ENCODE results near the gene CEP152.

Gene CEP152

GRCh38 chr15:48774484-48774883 lies 36.4 kb downstream of the CEP152 start:
- Histone ChIP-seq H3K27me3 (ENCODE audit: low read depth, low read length) (no peaks in the 10 kb centered on the region), H3K4me3 (ENCODE audit: low read depth in 1 of 2, low read length in 2 of 2) (no peak overlapping the region), H3K4me1 (ENCODE audit: control insufficient read depth in 1 of 2, insufficient read depth in 2 of 2, low read length in 2 of 2) (no peaks in the 10 kb centered on the region), H3K27ac (ENCODE audit: low read length) (no peak overlapping the region), H3K9me3 (ENCODE audit: control insufficient read depth in 1 of 2, low read length in 2 of 2) (no peaks in the 10 kb centered on the region), H3K36me3 (ENCODE audit: control insufficient read depth in 1 of 2, insufficient read depth in 2 of 2, low read length in 2 of 2) (no peaks in the 10 kb centered on the region)

GRCh38 chr15:48766196-48766595 lies 44.7 kb downstream of the CEP152 start:
- H3K4me1 ChIP-seq (ENCODE audit: control insufficient read depth in 1 of 2, insufficient read depth in 2 of 2, low read length in 2 of 2), result no peaks in the 10 kb centered on the region
- H3K36me3 ChIP-seq (ENCODE audit: control insufficient read depth in 1 of 2, insufficient read depth in 2 of 2, low read length in 2 of 2), result no peaks in the 10 kb centered on the region
- H3K9me3 ChIP-seq (ENCODE audit: control insufficient read depth in 1 of 2, low read length in 2 of 2), result no peaks in the 10 kb centered on the region
- no peaks in the 10 kb centered on the region for H3K27me3 ChIP-seq (ENCODE audit: low read depth, low read length)
- H3K4me3 ChIP-seq (ENCODE audit: low read depth in 1 of 2, low read length in 2 of 2), result no peak overlapping the region
- H3K27ac ChIP-seq (ENCODE audit: low read length), result no peak overlapping the region

DNA sequence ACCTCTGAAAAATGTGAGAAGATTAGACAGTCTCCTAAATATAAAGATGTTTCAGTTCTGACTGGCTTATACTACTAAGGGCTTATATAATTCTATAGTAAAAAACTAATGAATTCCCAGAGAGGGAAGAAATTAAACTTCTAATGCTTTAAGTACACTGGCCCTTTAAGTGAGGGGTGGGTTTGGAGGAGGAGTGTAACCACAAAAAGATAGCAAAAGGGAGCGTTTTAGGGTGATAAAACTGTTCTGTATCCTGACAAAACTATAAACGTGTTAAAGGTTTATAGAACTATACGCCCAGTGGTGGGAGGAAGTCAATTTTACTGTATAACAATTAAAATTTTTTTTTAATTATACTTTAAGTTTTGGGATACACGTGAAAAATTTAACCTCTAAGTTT lies 45.8 kb downstream of the CEP152 start:
- Histone ChIP-seq H3K36me3 (ENCODE audit: control insufficient read depth in 1 of 2, insufficient read depth in 2 of 2, low read length in 2 of 2) (peaks cover 0 to 1% of the 10 kb centered on the region in 2 donors), H3K4me3 (ENCODE audit: low read depth in 1 of 2, low read length in 2 of 2) (no peak overlapping the region), H3K9me3 (ENCODE audit: control insufficient read depth in 1 of 2, low read length in 2 of 2) (no peaks in the 10 kb centered on the region), H3K4me1 (ENCODE audit: control insufficient read depth in 1 of 2, insufficient read depth in 2 of 2, low read length in 2 of 2) (no peaks in the 10 kb centered on the region), H3K27ac (ENCODE audit: low read length) (no peak overlapping the region), H3K27me3 (ENCODE audit: low read depth, low read length) (no peaks in the 10 kb centered on the region)

GRCh38 chr15:48761393-48762158 lies 49.3 kb downstream of the CEP152 start:
- Histone ChIP-seq H3K4me3 (ENCODE audit: low read depth in 1 of 2, low read length in 2 of 2) (no peak overlapping the region), H3K36me3 (ENCODE audit: control insufficient read depth in 1 of 2, insufficient read depth in 2 of 2, low read length in 2 of 2) (peaks cover 0 to 7% of the 10 kb centered on the region in 2 donors), H3K27me3 (ENCODE audit: low read depth, low read length) (no peaks in the 10 kb centered on the region), H3K4me1 (ENCODE audit: control insufficient read depth in 1 of 2, insufficient read depth in 2 of 2, low read length in 2 of 2) (no peaks in the 10 kb centered on the region), H3K27ac (ENCODE audit: low read length) (no peak overlapping the region), H3K9me3 (ENCODE audit: control insufficient read depth in 1 of 2, low read length in 2 of 2) (no peaks in the 10 kb centered on the region)

GRCh38 chr15:48759921-48760320 lies 50.9 kb downstream of the CEP152 start:
- Histone ChIP-seq H3K27ac (ENCODE audit: low read length) (no peak overlapping the region), H3K9me3 (ENCODE audit: control insufficient read depth in 1 of 2, low read length in 2 of 2) (no peaks in the 10 kb centered on the region), H3K4me3 (ENCODE audit: low read depth in 1 of 2, low read length in 2 of 2) (no peak overlapping the region), H3K27me3 (ENCODE audit: low read depth, low read length) (no peaks in the 10 kb centered on the region), H3K36me3 (ENCODE audit: control insufficient read depth in 1 of 2, insufficient read depth in 2 of 2, low read length in 2 of 2) (peaks cover 0 to 7% of the 10 kb centered on the region in 2 donors), H3K4me1 (ENCODE audit: control insufficient read depth in 1 of 2, insufficient read depth in 2 of 2, low read length in 2 of 2) (no peaks in the 10 kb centered on the region)

- Histone ChIP-seq H3K9me3 (ENCODE audit: control insufficient read depth in 1 of 2, low read length in 2 of 2) (no peaks in the 10 kb centered on the region), H3K36me3 (ENCODE audit: control insufficient read depth in 1 of 2, insufficient read depth in 2 of 2, low read length in 2 of 2) (peaks cover 0 to 7% of the 10 kb centered on the region in 2 donors), H3K27me3 (ENCODE audit: low read depth, low read length) (no peaks in the 10 kb centered on the region), H3K4me1 (ENCODE audit: control insufficient read depth in 1 of 2, insufficient read depth in 2 of 2, low read length in 2 of 2) (no peaks in the 10 kb centered on the region), H3K4me3 (ENCODE audit: low read depth in 1 of 2, low read length in 2 of 2) (no peak overlapping the region), H3K27ac (ENCODE audit: low read length) (no peak overlapping the region)
These were observed 53.2 kb downstream of the CEP152 start for GRCh38 chr15:48757661-48758060.

DNA sequence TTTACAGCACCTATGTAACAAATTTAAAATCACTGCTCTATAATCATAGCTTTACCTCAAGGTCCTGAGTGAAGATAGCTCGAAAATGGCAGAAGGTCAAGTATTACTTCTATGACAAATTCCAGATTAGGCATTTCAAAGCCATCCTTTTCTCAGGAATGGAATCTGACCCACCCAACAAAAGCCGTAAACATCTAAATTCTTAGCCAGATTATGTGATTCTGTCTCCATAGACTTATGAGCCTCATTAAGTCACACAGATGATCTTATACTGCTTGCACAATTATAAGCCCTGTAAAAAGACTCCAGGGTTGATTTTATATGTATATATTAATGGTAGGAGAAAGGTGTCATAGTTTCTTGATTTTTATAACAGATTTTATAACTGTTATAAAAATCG lies 56.9 kb downstream of the CEP152 start:
- no peaks in the 10 kb centered on the region for H3K9me3 ChIP-seq (ENCODE audit: control insufficient read depth in 1 of 2, low read length in 2 of 2)
- H3K27me3 ChIP-seq (ENCODE audit: low read depth, low read length), result no peaks in the 10 kb centered on the region
- no peaks in the 10 kb centered on the region for H3K4me1 ChIP-seq (ENCODE audit: control insufficient read depth in 1 of 2, insufficient read depth in 2 of 2, low read length in 2 of 2)
- H3K27ac ChIP-seq (ENCODE audit: low read length), result no peak overlapping the region
- H3K4me3 ChIP-seq (ENCODE audit: low read depth in 1 of 2, low read length in 2 of 2), result no peak overlapping the region
- H3K36me3 ChIP-seq (ENCODE audit: control insufficient read depth in 1 of 2, insufficient read depth in 2 of 2, low read length in 2 of 2), result peaks cover 0 to 3% of the 10 kb centered on the region in 2 donors

GRCh38 chr15:48751595-48751994 lies 59.3 kb downstream of the CEP152 start:
- Histone ChIP-seq H3K27me3 (ENCODE audit: low read depth, low read length) (no peaks in the 10 kb centered on the region), H3K36me3 (ENCODE audit: control insufficient read depth in 1 of 2, insufficient read depth in 2 of 2, low read length in 2 of 2) (peaks cover 0 to 11% of the 10 kb centered on the region in 2 donors), H3K4me3 (ENCODE audit: low read depth in 1 of 2, low read length in 2 of 2) (no peak overlapping the region), H3K9me3 (ENCODE audit: control insufficient read depth in 1 of 2, low read length in 2 of 2) (no peaks in the 10 kb centered on the region), H3K27ac (ENCODE audit: low read length) (no peak overlapping the region), H3K4me1 (ENCODE audit: control insufficient read depth in 1 of 2, insufficient read depth in 2 of 2, low read length in 2 of 2) (no peaks in the 10 kb centered on the region)

DNA sequence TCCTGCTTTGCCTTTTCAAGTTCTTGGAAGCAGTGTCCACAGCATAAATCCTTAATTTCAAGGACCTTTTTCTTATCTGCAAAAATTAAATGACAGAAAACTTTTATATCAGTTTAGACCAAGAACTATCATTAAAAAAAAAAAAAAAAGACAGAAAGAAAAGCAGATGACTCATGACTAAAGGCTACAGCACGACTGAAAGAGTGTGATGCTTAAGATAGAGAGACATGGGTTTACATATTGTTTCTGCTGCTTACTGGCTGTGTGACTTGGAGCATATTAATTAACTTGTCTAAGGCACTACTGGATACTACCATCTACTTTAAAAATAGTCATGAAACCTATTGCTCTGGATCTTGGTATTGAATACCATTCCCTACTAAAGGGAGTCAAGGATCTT lies 62.3 kb downstream of the CEP152 start:
- Histone ChIP-seq H3K27me3 (ENCODE audit: low read depth, low read length) (no peaks in the 10 kb centered on the region), H3K4me1 (ENCODE audit: control insufficient read depth in 1 of 2, insufficient read depth in 2 of 2, low read length in 2 of 2) (no peaks in the 10 kb centered on the region), H3K4me3 (ENCODE audit: low read depth in 1 of 2, low read length in 2 of 2) (no peak overlapping the region), H3K9me3 (ENCODE audit: control insufficient read depth in 1 of 2, low read length in 2 of 2) (no peaks in the 10 kb centered on the region), H3K36me3 (ENCODE audit: control insufficient read depth in 1 of 2, insufficient read depth in 2 of 2, low read length in 2 of 2) (peaks cover 0 to 11% of the 10 kb centered on the region in 2 donors), H3K27ac (ENCODE audit: low read length) (no peak overlapping the region)

DNA sequence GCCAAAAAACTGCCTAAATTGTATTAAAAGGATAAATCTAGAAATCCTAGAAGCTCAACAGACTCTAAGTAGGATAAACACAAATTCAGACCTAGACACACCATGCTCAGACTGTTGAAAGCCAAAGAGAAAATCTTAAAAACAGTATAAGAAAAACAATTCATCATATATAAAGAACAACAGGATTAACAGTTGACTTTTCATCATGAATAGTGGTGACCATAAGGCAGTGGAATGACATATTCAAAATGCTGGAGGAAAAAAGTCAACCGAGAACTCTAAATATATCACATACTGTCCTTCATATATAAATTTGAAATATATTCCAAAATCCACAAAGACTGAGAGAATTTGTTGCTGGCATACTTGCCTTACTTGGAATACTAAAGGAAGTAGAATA lies 77.3 kb downstream of the CEP152 start:
- H3K27me3 ChIP-seq (ENCODE audit: low read depth, low read length), result no peaks in the 10 kb centered on the region
- peaks cover 4 to 10% of the 10 kb centered on the region in 2 donors for H3K36me3 ChIP-seq (ENCODE audit: control insufficient read depth in 1 of 2, insufficient read depth in 2 of 2, low read length in 2 of 2)
- H3K4me1 ChIP-seq (ENCODE audit: control insufficient read depth in 1 of 2, insufficient read depth in 2 of 2, low read length in 2 of 2), result no peaks in the 10 kb centered on the region
- H3K4me3 ChIP-seq (ENCODE audit: low read depth in 1 of 2, low read length in 2 of 2), result no peak overlapping the region
- peaks cover 6 to 12% of the 10 kb centered on the region in 2 donors for H3K9me3 ChIP-seq (ENCODE audit: control insufficient read depth in 1 of 2, low read length in 2 of 2)
- no peak overlapping the region for H3K27ac ChIP-seq (ENCODE audit: low read length)

- Histone ChIP-seq H3K27me3 (ENCODE audit: low read depth, low read length) (no peaks in the 10 kb centered on the region), H3K36me3 (ENCODE audit: control insufficient read depth in 1 of 2, insufficient read depth in 2 of 2, low read length in 2 of 2) (no peaks in the 10 kb centered on the region), H3K4me1 (ENCODE audit: control insufficient read depth in 1 of 2, insufficient read depth in 2 of 2, low read length in 2 of 2) (no peaks in the 10 kb centered on the region), H3K4me3 (ENCODE audit: low read depth in 1 of 2, low read length in 2 of 2) (no peak overlapping the region), H3K27ac (ENCODE audit: low read length) (no peak overlapping the region), H3K9me3 (ENCODE audit: control insufficient read depth in 1 of 2, low read length in 2 of 2) (peaks cover 6 to 9% of the 10 kb centered on the region in 2 donors)
These were observed 80.4 kb downstream of the CEP152 start for GRCh38 chr15:48730506-48730905.

GRCh38 chr15:48723969-48724368 lies 86.9 kb downstream of the CEP152 start:
- Histone ChIP-seq H3K4me1 (ENCODE audit: control insufficient read depth in 1 of 2, insufficient read depth in 2 of 2, low read length in 2 of 2) (no peaks in the 10 kb centered on the region), H3K9me3 (ENCODE audit: control insufficient read depth in 1 of 2, low read length in 2 of 2) (no peaks in the 10 kb centered on the region), H3K4me3 (ENCODE audit: low read depth in 1 of 2, low read length in 2 of 2) (no peak overlapping the region), H3K27me3 (ENCODE audit: low read depth, low read length) (no peaks in the 10 kb centered on the region), H3K27ac (ENCODE audit: low read length) (no peak overlapping the region), H3K36me3 (ENCODE audit: control insufficient read depth in 1 of 2, insufficient read depth in 2 of 2, low read length in 2 of 2) (no peaks in the 10 kb centered on the region)

All from muscle layer of duodenum (tissue), 2 donors.